Islet of Langerhans (tissue), 1 donor: ENCODE data around the gene RPGRIP1L.

Experiments used
- FAIRE-seq: peaks from one replicate; lab custom pipeline; 2011; peaks lifted over from hg19 to GRCh38; lab: Jason Lieb, UNC

RPGRIP1L gene

GRCh38 chr16:53600126-53600525 lies 103.5 kb downstream of the RPGRIP1L start:
- FAIRE-seq, result no peak

- FAIRE-seq, result no peak
These were observed 104.1 kb downstream of the RPGRIP1L start for GRCh38 chr16:53599548-53599947.

GRCh38 chr16:53598511-53599275 lies 105.0 kb downstream of the RPGRIP1L start:
- FAIRE-seq, result no peak

GRCh38 chr16:53597776-53598175 lies 105.9 kb downstream of the RPGRIP1L start:
- no peak for FAIRE-seq

GRCh38 chr16:53588081-53588648 lies 115.5 kb downstream of the RPGRIP1L start:
- FAIRE-seq, result no peak

DNA sequence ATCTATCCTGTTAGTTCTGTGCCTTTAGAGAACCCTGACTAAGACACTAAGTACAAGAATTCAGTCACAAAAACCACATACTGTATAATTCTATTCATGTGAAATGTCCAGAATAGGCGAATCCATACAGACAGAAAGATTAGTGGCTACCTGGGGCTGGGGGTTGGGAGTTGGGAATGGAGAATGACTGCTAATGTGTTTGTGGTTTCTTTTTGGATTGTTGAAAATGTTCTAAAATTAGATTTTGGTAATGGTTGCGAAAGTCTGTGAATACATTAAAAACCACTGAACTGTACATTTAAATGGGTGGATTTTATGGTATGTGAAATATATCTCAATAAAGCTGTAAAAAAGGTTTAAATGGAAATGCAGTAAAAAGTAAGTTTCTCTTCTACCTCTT lies 120.3 kb downstream of the RPGRIP1L start:
- no peak for FAIRE-seq

- no peak for FAIRE-seq
These were observed 121.9 kb downstream of the RPGRIP1L start for GRCh38 chr16:53581784-53582183.

DNA sequence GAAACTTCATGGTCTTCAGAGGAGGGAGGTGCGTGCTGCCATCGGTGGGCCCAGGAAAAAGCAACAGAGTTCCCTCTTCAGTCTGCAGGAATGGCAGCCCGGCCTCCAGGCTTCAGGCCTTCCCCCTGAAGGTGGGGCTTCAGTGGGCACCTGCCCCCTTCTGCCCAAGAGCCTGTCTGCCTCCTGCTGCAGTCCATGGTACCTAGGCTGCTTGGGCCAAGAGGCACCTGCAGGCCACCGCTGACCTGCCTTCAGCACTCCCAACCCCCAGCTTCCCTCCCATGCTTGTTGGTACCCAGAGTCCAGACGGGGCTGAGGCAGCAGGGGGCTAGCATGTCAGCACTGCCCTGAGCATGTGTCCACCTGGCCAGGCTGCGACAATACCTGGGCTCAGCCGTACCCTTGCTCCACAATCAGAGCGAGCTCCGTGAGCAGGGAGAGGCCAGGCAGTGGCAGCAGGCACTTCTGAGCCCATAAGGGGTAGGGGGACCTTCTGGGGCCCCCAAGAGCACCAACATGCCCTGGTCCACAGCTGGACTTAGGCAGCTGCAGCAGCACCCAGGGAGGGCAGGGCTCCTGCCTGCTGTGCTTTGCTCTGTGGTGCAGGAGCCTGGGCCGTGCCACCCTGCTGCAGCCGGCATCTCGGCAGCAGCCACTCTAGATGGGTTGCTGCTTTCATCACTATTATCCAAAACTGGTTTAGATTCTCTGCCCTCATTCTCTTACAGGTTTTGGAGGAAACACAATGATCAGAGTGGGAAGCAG lies 123.4 kb downstream of the RPGRIP1L start:
- FAIRE-seq, result no peak

GRCh38 chr16:53576904-53577303 lies 126.8 kb downstream of the RPGRIP1L start:
- FAIRE-seq, result no peak

- no peak for FAIRE-seq
These were observed 127.4 kb downstream of the RPGRIP1L start for GRCh38 chr16:53576210-53576609.

DNA sequence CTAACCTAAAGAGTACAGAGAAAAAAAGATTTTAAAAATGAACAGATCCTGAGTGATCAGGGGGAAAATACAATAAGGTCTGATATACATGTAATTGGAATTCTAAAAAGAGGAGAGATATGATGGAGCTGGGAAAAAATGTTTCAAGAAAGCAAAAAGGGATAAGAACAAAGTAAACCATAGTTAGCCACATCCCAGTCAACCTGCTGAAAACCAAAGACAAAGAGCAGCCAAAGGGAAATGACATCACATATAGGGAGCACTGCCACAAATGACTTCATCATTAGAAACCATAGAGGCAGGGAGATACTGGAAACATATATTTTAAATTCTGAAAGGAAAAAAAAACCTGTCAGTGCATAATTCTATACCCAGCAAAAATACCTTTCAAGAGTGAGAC lies 131.9 kb downstream of the RPGRIP1L start:
- no peak for FAIRE-seq

DNA sequence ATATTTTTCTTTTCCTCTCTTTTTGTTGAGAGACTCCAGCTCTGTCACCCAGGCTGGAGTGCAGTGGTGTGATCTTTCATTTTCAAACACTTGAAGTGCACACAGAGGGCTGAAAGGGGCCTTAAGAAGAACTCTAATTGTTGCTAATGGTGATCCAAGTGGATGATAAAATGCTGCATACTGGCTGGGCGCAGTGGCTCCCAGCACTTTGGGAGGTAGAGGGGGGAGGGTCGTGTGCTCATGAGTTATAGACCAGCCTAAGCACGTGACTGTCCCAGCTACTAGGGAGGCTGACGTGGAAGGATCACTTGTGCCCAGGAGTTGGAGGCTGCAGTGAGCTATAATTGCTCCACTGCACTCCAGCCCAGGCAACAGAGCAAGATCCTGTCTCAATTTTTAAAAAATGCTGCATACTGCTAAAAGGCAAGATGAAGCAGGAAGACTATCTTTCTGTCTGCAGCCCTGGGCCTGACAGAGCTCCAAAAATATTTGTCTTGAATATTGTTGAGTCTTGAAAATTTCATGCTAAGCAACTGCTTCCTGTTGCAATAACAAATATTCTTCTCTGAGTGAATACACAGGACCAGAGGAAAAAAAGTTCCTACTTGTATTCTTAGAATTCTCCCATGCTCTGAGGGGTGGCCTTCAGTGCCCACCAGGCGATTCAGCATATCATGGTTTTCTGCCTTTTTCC lies 137.0 kb downstream of the RPGRIP1L start:
- FAIRE-seq, result no peak

DNA sequence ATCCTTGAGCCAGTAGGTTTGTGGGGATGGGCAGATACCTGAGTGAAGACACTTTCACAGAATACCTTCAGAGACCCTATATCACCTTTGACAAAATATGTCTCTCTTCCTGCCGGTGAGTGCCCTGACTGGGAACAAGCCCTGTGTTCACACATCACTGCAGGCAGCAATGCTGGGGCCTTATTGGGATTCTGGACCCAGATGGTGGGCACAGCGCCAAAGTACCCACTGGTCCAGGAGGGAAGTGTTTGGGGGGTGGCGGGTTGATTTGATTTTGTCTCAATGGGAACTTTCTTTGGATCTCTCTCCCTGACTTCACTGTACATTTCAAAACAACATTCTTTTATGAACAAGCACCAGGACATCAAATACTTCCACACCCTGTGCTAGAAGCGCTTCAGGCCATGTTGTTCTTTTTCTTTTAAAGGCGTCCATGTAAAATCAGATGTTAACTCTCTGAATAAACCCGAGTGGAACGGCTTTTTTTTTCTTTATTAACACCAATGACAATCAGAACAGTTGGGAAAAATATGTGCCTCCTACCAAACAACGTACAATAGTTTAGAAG lies 138.3 kb downstream of the RPGRIP1L start:
- FAIRE-seq, result no peak

DNA sequence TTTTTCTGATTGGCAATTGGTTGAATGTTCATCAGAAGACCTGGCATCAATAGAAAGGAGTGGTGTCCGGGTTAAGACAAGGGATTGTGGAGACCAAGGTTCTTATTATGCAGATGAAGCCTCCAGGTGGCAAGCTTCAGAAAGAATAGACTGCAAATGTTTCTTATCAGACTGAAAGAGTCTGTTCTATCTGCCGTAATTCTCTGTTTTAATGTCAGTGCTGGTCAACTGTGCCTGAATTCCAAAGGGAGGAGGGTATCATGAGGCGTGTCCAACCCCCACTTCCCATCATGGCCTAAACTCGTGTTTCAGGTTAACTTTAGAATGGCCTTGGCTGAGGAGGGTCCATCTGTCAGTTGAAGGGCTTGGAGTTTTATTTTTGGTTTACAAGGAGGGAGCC lies 140.2 kb downstream of the RPGRIP1L start:
- FAIRE-seq, result no peak

DNA sequence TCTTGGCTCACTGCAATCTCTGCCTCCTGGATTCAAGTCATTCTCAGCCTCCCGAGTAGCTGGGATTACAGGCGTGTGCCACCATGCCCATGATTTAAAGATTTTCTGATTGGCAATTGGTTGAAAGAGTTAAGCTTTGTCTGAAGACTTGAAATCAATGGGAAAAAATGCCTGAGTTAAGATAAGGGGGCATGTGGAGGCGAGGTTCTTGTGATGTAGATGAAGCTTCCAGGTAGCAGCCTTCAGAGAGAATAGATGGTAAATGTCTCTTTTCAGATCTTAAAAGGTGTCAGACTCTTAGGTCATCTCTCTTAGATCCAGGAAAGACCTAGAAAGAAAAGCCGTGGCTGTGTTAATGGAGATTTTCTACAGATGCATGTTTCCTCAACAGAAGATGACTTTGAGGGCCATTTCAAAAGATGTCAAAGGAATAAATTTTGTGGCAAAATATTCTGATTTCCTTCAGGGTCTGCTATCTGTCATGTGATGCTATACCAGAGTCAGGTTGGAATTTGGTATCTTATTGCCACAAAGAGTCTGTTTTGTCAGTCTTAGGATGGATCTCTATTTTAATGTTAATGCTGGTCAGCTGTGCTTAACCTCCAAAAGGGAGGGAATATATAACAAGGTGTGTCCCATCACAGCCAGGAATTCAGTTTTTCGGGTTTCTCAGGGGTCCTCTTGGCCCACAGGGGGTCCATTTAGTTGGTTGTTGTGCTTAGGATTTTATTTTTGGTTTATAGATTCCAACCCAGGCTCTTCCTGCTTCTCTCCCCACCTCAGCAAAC lies 142.4 kb downstream of the RPGRIP1L start:
- no peak for FAIRE-seq

- no peak for FAIRE-seq
These were observed 144.2 kb downstream of the RPGRIP1L start for GRCh38 chr16:53559270-53559951.

DNA sequence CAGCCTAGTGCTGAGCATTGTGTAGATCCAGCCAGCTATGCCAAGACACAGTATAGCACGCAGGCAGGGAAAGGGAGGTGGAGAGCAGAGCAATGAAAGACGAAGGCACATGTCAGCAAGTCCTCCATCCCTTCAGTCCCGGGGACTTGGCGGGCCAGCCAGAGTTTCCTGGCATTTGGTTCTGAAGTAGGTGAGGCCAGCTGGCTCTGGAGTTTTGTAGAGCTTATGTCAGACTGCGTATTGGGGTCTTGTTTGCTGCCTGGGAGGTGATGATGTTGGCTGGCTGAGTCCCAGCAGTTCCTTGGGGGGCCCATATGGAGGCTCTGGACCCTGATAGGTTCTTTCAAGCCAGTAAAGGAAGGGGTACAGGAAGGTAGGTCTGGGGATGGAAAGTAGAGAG lies 144.9 kb downstream of the RPGRIP1L start:
- FAIRE-seq, result no peak

DNA sequence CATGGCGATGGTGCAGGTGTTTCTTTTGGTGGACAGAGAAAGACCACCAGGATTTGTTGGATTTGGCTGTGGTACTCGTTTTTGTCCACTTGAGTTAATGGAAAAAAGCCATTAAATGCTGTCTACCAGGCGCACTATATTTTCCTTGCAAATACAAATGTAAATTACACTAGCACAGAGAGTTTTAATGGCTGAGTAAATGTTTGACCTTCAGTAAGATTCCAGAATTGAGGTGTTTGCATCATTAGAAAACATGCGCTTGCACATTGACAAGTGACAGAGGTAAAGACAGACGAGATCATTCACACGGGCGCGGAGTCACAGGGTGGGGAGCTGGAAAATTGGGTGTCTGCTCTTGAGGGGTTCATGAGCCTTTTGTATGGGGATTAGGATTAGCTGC lies 147.1 kb downstream of the RPGRIP1L start:
- no peak for FAIRE-seq

GRCh38 chr16:53549970-53550690 lies 153.5 kb downstream of the RPGRIP1L start:
- FAIRE-seq, result peak; percentile 94
